WTC11 (cell line): ENCODE results near the gene TRABD2A. TPM values are rescaled to one million over a fixed set of nuclear protein-coding genes. Genes with fewer than 3 reads are reported as not detected.

ENCODE experiments used
- ATAC-seq: fragments of 200-7000 bp; cut with Tn5 transposase; 2 replicates; pipeline ENCODE4 v1.10.0; 2021; ENCODE audit warnings: mild to moderate bottlenecking, moderate library complexity
- CTCF ChIA-PET: fragments of 300-600 bp; sonication (Branson Sonifier 250); formaldehyde crosslinking; loops from one replicate; lab custom pipeline; 2021; ENCODE audit warnings: antibody characterized with exemption; lab: Charles Lee
- POLR2A ChIA-PET: fragments of 350-600 bp; sonication (Branson Sonifier 250); formaldehyde crosslinking; loops from one replicate; lab custom pipeline; 2021; ENCODE audit warnings: antibody characterized with exemption; lab: Charles Lee
- DNase-seq: peaks from one replicate; pipeline ENCODE4 v3.0.0; 2021; ENCODE audit warnings: low spot score
- H3K27ac Mint-ChIP-seq: 2 replicates; pipeline ENCODE4 v1.8.0; 2021; ENCODE audit warnings: mixed read lengths
- H3K27me3 Mint-ChIP-seq: 2 replicates; pipeline ENCODE4 v1.8.0; 2021; ENCODE audit warnings: low read depth, mild to moderate bottlenecking, moderate library complexity, mixed read lengths
- H3K36me3 Mint-ChIP-seq: 2 replicates; pipeline ENCODE4 v1.8.0; 2021; ENCODE audit warnings: mixed read lengths
- H3K4me1 Mint-ChIP-seq: 2 replicates; pipeline ENCODE4 v1.8.0; 2022; ENCODE audit warnings: mixed read lengths
- H3K4me3 Mint-ChIP-seq: 2 replicates; pipeline ENCODE4 v1.8.0; 2021; ENCODE audit warnings: mild to moderate bottlenecking, moderate library complexity, mixed read lengths
- H3K9me3 Mint-ChIP-seq: 2 replicates; pipeline ENCODE4 v1.8.0; 2021; ENCODE audit warnings: mixed read lengths
- ATF1 ChIP-seq: sonication (generic); formaldehyde crosslinking; IDR thresholded peaks from 2 replicates; pipeline ENCODE4 v1.8.1; 2023; ENCODE audit warnings: mild to moderate bottlenecking, moderate library complexity, missing genetic modification reagents
- CBFB ChIP-seq: sonication (generic); formaldehyde crosslinking; IDR thresholded peaks from 2 replicates; pipeline ENCODE4 v1.8.1; 2022; ENCODE audit warnings: mild to moderate bottlenecking, low read depth, missing genetic modification reagents
- CDX4 ChIP-seq: fragments of 250-450 bp; sonication (Bioruptor Pico); IDR thresholded peaks from 2 replicates; pipeline ENCODE4 v1.9.0; 2021; ENCODE audit warnings: moderate library complexity, mild to moderate bottlenecking, inconsistent platforms, borderline replicate concordance
- CREM ChIP-seq: sonication (generic); formaldehyde crosslinking; IDR thresholded peaks from 2 replicates; pipeline ENCODE4 v1.8.1; 2022; ENCODE audit warnings: mild to moderate bottlenecking, missing genetic modification reagents, moderate library complexity
- E2F1 ChIP-seq: sonication (generic); formaldehyde crosslinking; IDR thresholded peaks from 2 replicates; pipeline ENCODE4 v1.8.0; 2022; ENCODE audit warnings: mild to moderate bottlenecking, missing genetic modification reagents
- ERG ChIP-seq: fragments of 250-450 bp; sonication (Bioruptor Pico); IDR thresholded peaks from 2 replicates; pipeline ENCODE4 v1.8.0; 2021; ENCODE audit warnings: mild to moderate bottlenecking
- ESRRA ChIP-seq: sonication (generic); formaldehyde crosslinking; IDR thresholded peaks from 2 replicates; pipeline ENCODE4 v1.8.1; 2022; ENCODE audit warnings: mild to moderate bottlenecking, missing genetic modification reagents, borderline replicate concordance
- ETV6 ChIP-seq: sonication (generic); formaldehyde crosslinking; IDR thresholded peaks from 2 replicates; pipeline ENCODE4 v1.8.1; 2022; ENCODE audit warnings: mild to moderate bottlenecking, missing genetic modification reagents
- GRHL2 ChIP-seq: fragments of 250-450 bp; sonication (Bioruptor Pico); IDR thresholded peaks from 2 replicates; pipeline ENCODE4 v1.8.0; 2022; ENCODE audit warnings: mild to moderate bottlenecking, moderate library complexity; ENCODE audit not compliant: insufficient replicate concordance, severe bottlenecking
- HMGXB4 ChIP-seq: sonication (generic); formaldehyde crosslinking; IDR thresholded peaks from 2 replicates; pipeline ENCODE4 v1.8.1; 2023; ENCODE audit warnings: mild to moderate bottlenecking, moderate library complexity, missing genetic modification reagents
- IRF1 ChIP-seq: sonication (generic); formaldehyde crosslinking; IDR thresholded peaks from 2 replicates; pipeline ENCODE4 v1.8.0; 2023; ENCODE audit warnings: missing genetic modification reagents
- JUN ChIP-seq: sonication (generic); formaldehyde crosslinking; IDR thresholded peaks from 2 replicates; pipeline ENCODE4 v1.8.0; 2023; ENCODE audit warnings: mild to moderate bottlenecking, missing genetic modification reagents
- MLX ChIP-seq: sonication (generic); formaldehyde crosslinking; IDR thresholded peaks from 2 replicates; pipeline ENCODE4 v1.8.1; 2023; ENCODE audit warnings: mild to moderate bottlenecking, missing genetic modification reagents, moderate library complexity
- MYBL2 ChIP-seq: sonication (generic); formaldehyde crosslinking; IDR thresholded peaks from 2 replicates; pipeline ENCODE4 v1.8.1; 2023; ENCODE audit warnings: mild to moderate bottlenecking, moderate library complexity, missing genetic modification reagents
- NFATC4 ChIP-seq: fragments of 250-450 bp; sonication (Bioruptor Pico); IDR thresholded peaks from 2 replicates; pipeline ENCODE4 v1.9.0; 2021; ENCODE audit warnings: mild to moderate bottlenecking
- NR3C1 ChIP-seq: sonication (generic); formaldehyde crosslinking; conservative IDR thresholded peaks from 2 replicates; pipeline ENCODE4 v1.8.1; 2023; ENCODE audit warnings: low read depth, mild to moderate bottlenecking, missing genetic modification reagents
- SMAD4 ChIP-seq: sonication (generic); formaldehyde crosslinking; IDR thresholded peaks from 2 replicates; pipeline ENCODE4 v1.8.0; 2022; ENCODE audit warnings: mild to moderate bottlenecking, missing genetic modification reagents
- STAT6 ChIP-seq: sonication (generic); formaldehyde crosslinking; conservative IDR thresholded peaks from 2 replicates; pipeline ENCODE4 v1.8.1; 2023; ENCODE audit warnings: mild to moderate bottlenecking, low read depth, missing genetic modification reagents, moderate library complexity
- TEAD1 ChIP-seq: sonication (generic); formaldehyde crosslinking; IDR thresholded peaks from 2 replicates; pipeline ENCODE4 v1.8.0; 2022; ENCODE audit warnings: mild to moderate bottlenecking, missing genetic modification reagents
- TEAD4 ChIP-seq: sonication (generic); formaldehyde crosslinking; IDR thresholded peaks from 2 replicates; pipeline ENCODE4 v1.8.0; 2022; ENCODE audit warnings: mild to moderate bottlenecking, missing genetic modification reagents
- ZBTB21 ChIP-seq: sonication (generic); formaldehyde crosslinking; IDR thresholded peaks from 2 replicates; pipeline ENCODE4 v1.8.1; 2023; ENCODE audit warnings: mild to moderate bottlenecking, missing genetic modification reagents, borderline replicate concordance
- ZNF219 ChIP-seq: sonication (generic); formaldehyde crosslinking; IDR thresholded peaks from 2 replicates; pipeline ENCODE4 v1.8.0; 2023; ENCODE audit warnings: missing genetic modification reagents, mild to moderate bottlenecking, borderline replicate concordance
- ZNF396 ChIP-seq: fragments of 250-450 bp; sonication (Bioruptor Pico); IDR thresholded peaks from 2 replicates; pipeline ENCODE4 v1.8.0; 2021; ENCODE audit warnings: mild to moderate bottlenecking, moderate library complexity, borderline replicate concordance
- total RNA-seq: library from RNA; stranded (reverse); gene quantifications from 3 replicates; pipeline ENCODE4 v1.2.3, GENCODE V29; 2021

TRABD2A gene
- total RNA-seq, 1 experiment from 2014 or later: 12.1 TPM

GRCh38 chr2:84888401-84889276 lies 7.8 kb upstream of the TRABD2A start (continued):
- no peak for TF ChIP-seq CBFB (CRISPR knock-in tag)

- Mint-ChIP-seq H3K27ac (no peak overlapping the region), H3K9me3 (no peaks in the 10 kb centered on the region), H3K4me1 (peaks cover 3% of the 10 kb centered on the region; the same call in 1 of the 2 replicates), H3K36me3 (no peaks in the 10 kb centered on the region), H3K27me3 (peaks cover 40% of the 10 kb centered on the region), H3K4me3 (no peak overlapping the region)
- ChIA-PET POLR2A (interaction anchor here (0.6 kb wide), 1 partner anchor 17 kb away, joined by 7 read pairs; no protein-coding TSS in a partner anchor), CTCF (interaction anchor here (0.6 to 1.0 kb wide), 2 partner anchors 39 to 42 kb away, joined by 3 to 9 read pairs; no protein-coding TSS in a partner anchor)
- TF ChIP-seq MLX (no peak), ERG (CRISPR knock-in tag) (no peak), GRHL2 (CRISPR knock-in tag) (no peak), TEAD1 (CRISPR knock-in tag) (no peak), ATF1 (CRISPR knock-in tag) (no peak), CBFB (CRISPR knock-in tag) (no peak), HMGXB4 (CRISPR knock-in tag) (no peak), CDX4 (no peak), IRF1 (CRISPR knock-in tag) (no peak), NFATC4 (CRISPR knock-in tag) (no peak), JUN (no peak), NR3C1 (CRISPR knock-in tag) (no peak), ETV6 (CRISPR knock-in tag) (no peak), ZNF396 (CRISPR knock-in tag) (no peak), ZBTB21 (CRISPR knock-in tag) (no peak), ESRRA (CRISPR knock-in tag) (no peak), TEAD4 (no peak)
- DNase-seq (no peak), ATAC-seq (no peak)
These were observed 5.9 kb upstream of the TRABD2A start for GRCh38 chr2:84886791-84887190.

- CTCF ChIA-PET: no interaction called here
- TF ChIP-seq SMAD4: no peak
- no peak for TF ChIP-seq STAT6 (CRISPR knock-in tag)
- no peak for TF ChIP-seq TEAD1 (CRISPR knock-in tag)
- no peak for TF ChIP-seq MLX
- no peak for TF ChIP-seq CREM
- TF ChIP-seq E2F1 (CRISPR knock-in tag): no peak
- TF ChIP-seq MYBL2 (CRISPR knock-in tag): no peak
- no peak for TF ChIP-seq JUN
- no peak for TF ChIP-seq ZNF219 (CRISPR knock-in tag)
These were observed 4.2 kb upstream of the TRABD2A start for GRCh38 chr2:84885111-84885510.

More at GRCh38 chr2:84885111-84885510, 4.2 kb upstream of the TRABD2A start:
- POLR2A ChIA-PET: no interaction called here
- Mint-ChIP-seq H3K4me1 (peaks cover 8% of the 10 kb centered on the region), H3K27ac (no peak overlapping the region), H3K9me3 (no peaks in the 10 kb centered on the region), H3K36me3 (no peaks in the 10 kb centered on the region), H3K4me3 (no peak overlapping the region), H3K27me3 (peaks cover 55% of the 10 kb centered on the region)
- ATAC-seq (no peak), DNase-seq (no peak)
